HL-60/S4 (cell line): ENCODE results near the gene CADPS.

Experiments
- in situ Hi-C: fragments of 300-500 bp; cut with MboI; formaldehyde crosslinking; loops from 2 replicates; pipeline ENCODE4 v1.14.3; 2022; ENCODE audit warnings: low sequenced_read_pairs

The CADPS gene

GRCh38 chr3:62700357-62700756, 174.9 kb downstream of the CADPS start:
- in situ Hi-C loops, result no loop called here

- in situ Hi-C loops, result no loop called here
Measured at GRCh38 chr3:62699728-62700127, 175.5 kb downstream of the CADPS start.

DNA sequence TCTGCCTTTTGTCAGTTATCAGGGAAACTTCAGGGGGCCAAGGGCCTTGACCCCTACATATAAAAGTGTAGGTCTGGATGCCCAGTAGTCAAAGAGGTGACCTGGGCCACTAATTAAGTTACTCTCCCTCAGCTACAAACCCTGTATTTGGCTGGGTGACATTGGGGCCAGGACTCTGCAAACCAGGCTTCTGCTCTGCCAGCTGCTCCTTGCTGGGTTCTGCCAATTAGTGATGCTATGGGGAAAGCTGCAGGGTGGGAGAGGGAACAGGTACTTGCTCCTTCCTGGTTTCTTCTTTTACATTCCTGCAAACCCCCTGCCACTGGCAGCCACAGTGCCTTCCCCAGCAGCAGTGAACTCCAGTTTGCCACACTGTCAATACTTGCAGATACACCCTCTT, 179.2 kb downstream of the CADPS start:
- in situ Hi-C loops, result no loop called here

- in situ Hi-C loops, result no loop called here
Measured at GRCh38 chr3:62688812-62689211, 186.4 kb downstream of the CADPS start.

DNA sequence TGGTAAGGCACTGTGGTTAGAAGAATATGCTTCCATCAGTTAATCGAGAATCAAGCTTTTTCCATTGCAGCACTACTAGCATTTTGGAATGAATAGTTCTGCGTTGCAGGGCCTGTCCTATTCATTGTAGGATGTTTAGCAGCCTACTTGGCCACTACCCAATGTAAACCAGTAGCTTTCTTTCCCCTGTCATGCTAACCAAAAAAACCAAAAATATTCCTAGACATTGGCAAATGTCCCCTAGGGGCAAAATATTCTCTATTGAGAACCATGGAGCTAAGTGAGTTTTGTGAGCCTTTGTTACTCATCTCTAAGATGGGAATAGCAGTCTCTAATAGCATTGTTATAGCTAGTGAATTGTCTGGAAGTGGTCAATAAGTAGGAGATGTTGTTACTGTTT, 187.2 kb downstream of the CADPS start:
- in situ Hi-C loops, result no loop called here

DNA sequence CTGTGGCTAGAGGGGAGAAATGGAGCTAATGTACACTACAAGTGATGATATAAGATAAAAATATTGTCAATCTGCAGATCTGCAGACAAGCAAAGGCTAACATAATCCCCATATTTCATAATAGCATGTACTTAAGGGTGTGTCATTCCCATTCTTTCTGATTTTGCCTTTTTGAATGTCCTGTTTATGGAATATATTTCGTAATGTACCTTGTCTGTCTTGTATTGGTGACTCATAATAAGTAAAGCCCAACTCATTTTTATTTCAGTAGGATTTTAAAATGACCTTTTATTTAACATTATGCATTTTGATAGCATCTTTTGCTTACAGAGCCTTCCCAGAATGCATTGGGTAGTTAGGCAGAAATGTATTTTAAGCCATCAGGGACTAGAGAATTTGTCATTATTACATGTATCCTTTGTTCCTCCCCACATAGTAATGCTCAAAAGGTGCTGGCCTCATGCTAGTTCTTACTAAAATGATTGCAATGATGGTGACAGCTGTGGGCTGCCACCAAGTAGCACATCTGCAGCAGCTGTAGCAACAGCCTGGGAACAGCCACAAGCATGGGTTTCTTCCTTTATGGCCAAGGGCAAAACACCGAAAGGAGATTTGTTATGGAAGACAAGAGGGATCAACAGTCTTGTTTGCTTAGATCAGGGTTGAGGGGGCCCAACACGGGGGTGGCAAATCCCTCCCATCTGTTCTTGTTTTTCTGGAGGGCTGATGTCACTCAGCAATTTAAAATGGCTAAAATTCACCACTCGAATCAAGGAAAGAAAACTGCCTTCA, 188.5 kb downstream of the CADPS start:
- in situ Hi-C loops, result no loop called here

DNA sequence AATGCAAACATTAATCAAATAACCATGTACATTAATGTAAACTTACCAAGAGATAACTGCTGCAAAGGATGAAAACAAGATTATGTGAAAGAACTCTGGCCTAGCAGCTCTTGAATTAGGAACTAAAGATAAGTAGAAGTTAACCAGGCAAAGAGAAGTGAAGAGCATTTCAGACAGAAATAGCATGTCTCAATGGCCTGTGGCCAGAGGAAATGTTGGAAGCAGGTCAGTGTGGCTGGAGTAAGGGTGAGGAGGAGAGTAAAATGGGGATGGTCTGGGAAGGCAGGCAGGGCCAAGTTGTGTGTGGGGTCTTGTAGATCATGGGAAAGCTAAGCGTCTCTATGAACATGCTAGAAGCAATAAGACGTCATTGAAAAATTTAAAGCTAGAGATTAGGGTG, 192.4 kb downstream of the CADPS start:
- in situ Hi-C loops, result no loop called here

DNA sequence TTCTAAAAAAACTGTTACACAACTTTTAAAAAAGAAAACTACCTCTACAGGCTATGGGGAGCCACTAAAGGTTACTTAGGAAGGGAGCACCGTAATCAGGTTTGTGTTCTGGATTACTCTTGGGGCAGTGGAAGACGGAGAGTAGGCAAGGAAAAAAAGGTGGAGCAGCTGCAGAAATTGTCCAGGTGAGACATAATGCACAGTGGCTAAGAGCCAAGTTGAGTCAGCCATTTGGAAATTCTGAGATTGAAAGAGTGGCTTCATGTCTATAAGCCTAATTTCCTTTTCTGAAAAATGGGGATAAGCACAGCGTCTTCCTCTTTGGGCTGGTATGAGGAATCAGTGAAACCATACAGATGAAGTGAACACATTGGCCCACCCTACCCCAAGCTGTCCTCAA, 195.2 kb downstream of the CADPS start:
- in situ Hi-C loops, result no loop called here

- in situ Hi-C loops, result no loop called here
Measured at GRCh38 chr3:62678841-62679240, 196.4 kb downstream of the CADPS start.

DNA sequence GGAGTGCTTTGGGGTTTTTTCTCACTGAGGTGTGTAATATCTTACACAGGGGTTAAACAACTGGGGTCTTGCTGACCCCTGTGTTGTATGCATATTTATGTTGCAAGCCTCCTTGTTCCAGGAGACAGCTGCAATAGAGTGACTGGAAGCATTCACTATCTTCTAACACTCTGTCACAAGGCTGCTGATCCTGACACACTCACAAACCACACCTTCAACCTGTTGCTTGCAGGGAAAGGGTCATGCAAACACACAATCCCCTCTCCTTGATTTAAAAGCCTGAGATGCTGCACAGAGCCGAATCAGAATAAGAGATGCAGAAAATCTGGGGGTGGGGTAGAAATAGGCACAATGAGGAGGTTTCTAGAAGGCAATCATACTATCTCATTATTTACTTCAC, 197.3 kb downstream of the CADPS start:
- in situ Hi-C loops, result no loop called here

GRCh38 chr3:62676689-62677271, 198.4 kb downstream of the CADPS start:
- in situ Hi-C loops, result no loop called here

DNA sequence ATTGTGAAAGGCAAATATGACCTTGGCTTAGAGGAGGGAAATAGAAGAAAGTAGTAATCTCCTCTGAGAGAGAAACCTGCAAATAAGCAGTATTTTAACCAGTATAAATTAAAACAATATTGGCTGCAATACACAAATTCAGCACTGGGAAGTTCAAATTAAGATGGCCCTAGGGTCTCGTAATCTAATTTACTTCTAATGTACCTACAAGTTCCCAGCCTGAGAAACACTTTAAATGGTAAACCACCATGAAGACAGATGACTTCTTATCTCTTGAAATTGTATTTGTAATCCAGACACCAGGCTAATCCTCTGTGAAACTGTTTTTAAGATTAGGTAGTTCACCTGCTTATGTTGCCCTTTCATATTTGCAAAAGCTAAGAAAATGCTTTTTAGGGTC, 199.7 kb downstream of the CADPS start:
- in situ Hi-C loops, result no loop called here

- in situ Hi-C loops, result no loop called here
Measured at GRCh38 chr3:62672988-62673313, 202.3 kb downstream of the CADPS start.

GRCh38 chr3:62672270-62672987, 202.8 kb downstream of the CADPS start:
- in situ Hi-C loops, result no loop called here

GRCh38 chr3:62670351-62670750, 204.9 kb downstream of the CADPS start:
- in situ Hi-C loops, result no loop called here

DNA sequence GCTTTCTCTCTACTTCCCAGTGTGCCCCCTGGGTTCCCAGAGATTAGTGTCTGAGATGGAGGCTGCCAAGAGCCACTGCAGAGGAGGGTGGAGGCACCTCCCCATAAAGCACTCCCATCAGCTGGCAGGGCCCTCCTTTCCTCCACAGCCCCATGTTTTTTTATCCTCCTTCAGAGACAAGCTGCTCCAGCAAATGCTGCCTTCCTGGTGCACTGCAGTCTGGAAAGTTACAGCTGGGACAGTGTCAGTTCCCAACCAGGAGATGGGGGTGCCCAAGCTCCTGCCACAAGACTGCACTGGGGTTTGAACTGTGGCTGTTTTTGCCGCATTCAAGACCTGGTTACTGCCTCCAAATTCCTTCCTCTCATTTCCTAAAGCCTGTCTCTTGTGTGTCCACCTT, 206.1 kb downstream of the CADPS start:
- in situ Hi-C loops, result no loop called here

GRCh38 chr3:62667714-62668113, 207.5 kb downstream of the CADPS start:
- in situ Hi-C loops, result no loop called here

GRCh38 chr3:62665627-62666437, 209.4 kb downstream of the CADPS start:
- in situ Hi-C loops, result no loop called here

GRCh38 chr3:62662677-62663076, 212.5 kb downstream of the CADPS start:
- in situ Hi-C loops, result no loop called here

DNA sequence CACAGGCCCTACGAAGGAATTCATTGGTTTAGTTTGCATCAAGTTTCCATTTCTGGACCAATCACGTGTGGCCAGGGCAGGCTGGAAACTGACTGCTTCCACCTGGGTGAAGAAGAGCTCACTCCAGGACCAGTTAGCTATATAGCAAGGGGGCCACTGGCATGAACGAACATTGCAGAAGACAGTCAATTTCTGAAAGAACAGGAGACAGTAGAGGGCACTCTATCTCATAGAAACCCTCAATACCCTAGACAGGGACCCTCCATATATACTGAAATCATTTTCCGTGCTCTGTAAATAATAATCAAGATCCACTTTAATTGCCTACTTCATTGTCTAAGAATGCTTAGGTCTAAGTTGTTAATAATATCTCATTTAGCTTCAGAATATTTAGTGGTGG, 215.6 kb downstream of the CADPS start:
- in situ Hi-C loops, result no loop called here

DNA sequence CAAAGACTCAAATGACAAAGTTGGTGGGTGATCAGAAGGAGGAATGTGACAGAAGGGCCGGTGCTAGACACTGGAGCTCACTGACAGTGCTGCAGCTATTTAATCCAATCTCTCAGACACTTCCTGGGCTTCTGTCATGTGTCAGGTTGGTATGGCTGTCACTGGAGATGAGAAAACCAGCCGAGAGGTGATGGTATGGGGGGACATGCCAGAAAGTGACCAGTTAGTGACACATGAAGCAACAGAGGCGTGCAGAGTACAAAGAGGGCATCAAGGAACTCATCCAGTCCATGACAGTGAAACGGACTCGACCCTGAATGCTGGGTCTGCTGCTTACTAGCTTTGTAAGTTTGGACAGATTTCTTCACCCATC, 219.5 kb downstream of the CADPS start:
- in situ Hi-C loops, result no loop called here
